GM21528 (cell line): Measurements from ENCODE around the gene ANAPC2.

Experiments
- ATAC-seq: cut with Tn5 transposase; IDR thresholded peaks from one replicate; pipeline ENCODE4 v1.9.1; 2021; ENCODE audit warnings: mild to moderate bottlenecking, moderate library complexity; ENCODE audit not compliant: unreplicated experiment, low FRiP score

The ANAPC2 gene

GRCh38 chr9:137194909-137195308 is 6.5 kb upstream of the ANAPC2 start:
- ATAC-seq: no peak

- no peak for ATAC-seq
These were observed 6.0 kb upstream of the ANAPC2 start for GRCh38 chr9:137194388-137194787.

GRCh38 chr9:137193771-137194170 is 5.4 kb upstream of the ANAPC2 start:
- ATAC-seq: no peak

- ATAC-seq: no peak
These were observed 4.5 kb upstream of the ANAPC2 start for GRCh38 chr9:137192859-137193258.

- ATAC-seq: no peak
These were observed 4.1 kb upstream of the ANAPC2 start for GRCh38 chr9:137192448-137192780.

GRCh38 chr9:137191691-137192447 is 3.5 kb upstream of the ANAPC2 start:
- no peak for ATAC-seq

- ATAC-seq: no peak
These were observed 2.9 kb upstream of the ANAPC2 start for GRCh38 chr9:137191245-137191644.

- no peak for ATAC-seq
These were observed 2.0 kb upstream of the ANAPC2 start for GRCh38 chr9:137190315-137190856.

GRCh38 chr9:137189297-137190295 is 1.2 kb upstream of the ANAPC2 start:
- ATAC-seq: no peak

- ATAC-seq: no peak
These were observed 272 bp downstream of the ANAPC2 start for GRCh38 chr9:137188086-137188489.

GRCh38 chr9:137187386-137187785 is 974 bp downstream of the ANAPC2 start:
- ATAC-seq: no peak

- ATAC-seq: no peak
These were observed 2.0 kb downstream of the ANAPC2 start for GRCh38 chr9:137186385-137186784.

- ATAC-seq: no peak
These were observed 2.4 kb downstream of the ANAPC2 start for GRCh38 chr9:137185921-137186320.

- ATAC-seq: no peak
These were observed 3.3 kb downstream of the ANAPC2 start for GRCh38 chr9:137184881-137185660.

GRCh38 chr9:137183980-137184595 is 4.3 kb downstream of the ANAPC2 start:
- no peak for ATAC-seq

- no peak for ATAC-seq
These were observed 5.5 kb downstream of the ANAPC2 start for GRCh38 chr9:137182836-137183235.

- ATAC-seq: no peak
These were observed 6.7 kb downstream of the ANAPC2 start for GRCh38 chr9:137181680-137182079.

- no peak for ATAC-seq
These were observed 7.9 kb downstream of the ANAPC2 start for GRCh38 chr9:137180491-137180890.

- ATAC-seq: no peak
These were observed 8.6 kb downstream of the ANAPC2 start for GRCh38 chr9:137179761-137180160.
